ENCODE measurements around the gene UMPS. TPM values are rescaled to one million over a fixed set of nuclear protein-coding genes. Genes with fewer than 3 reads are reported as not detected.

UMPS gene
- total and polyA plus RNA-seq, 9 of the 15 experiments (the other 6 are each of a cell fraction or from before 2014, with no cell fraction given) = 28.9 to 91.0 (median 45.9) TPM

- DNase-seq (ENCODE audit: extremely low read depth in 1 of 4, low spot score in 3 of 4) (no peak), FAIRE-seq (no peak), ATAC-seq (no peak)
- no peaks in the 10 kb centered on the region for H3K9me3 ChIP-seq (replicated peaks; ENCODE audit: control insufficient read depth, insufficient read depth, low read depth, low read length)
- intact Hi-C loops (cut with micrococcal nuclease) (no loop called here), in situ Hi-C loops (cut with MboI) (no loop called here)
- ChIA-PET POLR2A (no interaction called here), CTCF (ENCODE audit: low intra/inter-chr PET ratio) (no interaction called here)
- 79% methylated on average over 19 of the region's 19 CpGs for WGBS (ENCODE audit: insufficient coverage, low coverage, missing lambda C conversion rate)
- H3K4me2 ChIP-seq (ENCODE audit: insufficient read depth, low read length) = no peak overlapping the region
- no TSS peak for BruUV-seq (replicated peaks)
- no peaks in the 10 kb centered on the region for H4K20me1 ChIP-seq (replicated peaks; ENCODE audit: control insufficient read depth, insufficient read depth, low read length)
- no peaks in the 10 kb centered on the region for H3K79me2 ChIP-seq (ENCODE audit: control insufficient read depth, insufficient read depth, low read length)
- peaks cover 0 to 7% of the 10 kb centered on the region in 2 experiments; a peak in 3 of 5 replicates for H3K4me1 ChIP-seq (replicated peaks in 1 of 2; ENCODE audit: control insufficient read depth in 2 of 2, insufficient read depth in 2 of 2, low read length in 2 of 2)
- no peak overlapping the region for H3K9ac ChIP-seq (ENCODE audit: insufficient read depth in 1 of 2, low read depth in 2 of 2, low read length in 2 of 2)
- no peak overlapping the region for H2AFZ ChIP-seq (ENCODE audit: low read depth, low read length)
- no peaks in the 10 kb centered on the region for H3K9me1 ChIP-seq (ENCODE audit: control insufficient read depth, insufficient read depth, low read length)
- no peak overlapping the region for H3K27ac ChIP-seq (ENCODE audit: extremely low read depth, low read depth, low read length)
- no peak overlapping the region for H3K4me3 ChIP-seq
- no peaks in the 10 kb centered on the region for H3K27me3 ChIP-seq (ENCODE audit: control insufficient read depth in 2 of 2, insufficient read depth in 2 of 2, low read length in 2 of 2)
- H3K36me3 ChIP-seq (ENCODE audit: control insufficient read depth, insufficient read depth, low read length) = no peaks in the 10 kb centered on the region
- TF ChIP-seq HNRNPLL (IDR thresholded peaks at IDR 0.05; ENCODE audit: low read depth, low read length, poor library complexity, severe bottlenecking) = no peak
- no peak for TF ChIP-seq ZNF318 (IDR thresholded peaks at IDR 0.05; ENCODE audit: borderline replicate concordance in 1 of 2, low read depth in 1 of 2)
- TF ChIP-seq ZNF232 (CRISPR knock-in tag; IDR thresholded peaks at IDR 0.05) = no peak
- TF ChIP-seq TAF7 (tag; IDR thresholded peaks at IDR 0.05) = no peak
- no peak for TF ChIP-seq ID3 (CRISPR knock-in tag; IDR thresholded peaks at IDR 0.05)
- no peak for TF ChIP-seq ID3 (tag; IDR thresholded peaks at IDR 0.05)
- TF ChIP-seq HNRNPL (IDR thresholded peaks at IDR 0.05; ENCODE audit: low read depth, low read length) = no peak
- no peak for TF ChIP-seq GATA2 (CRISPR knock-in tag; IDR thresholded peaks at IDR 0.05)
- no peak for TF ChIP-seq SFPQ (IDR thresholded peaks at IDR 0.05; ENCODE audit: low read depth, low read length)
- TF ChIP-seq E2F6 (IDR thresholded peaks at IDR 0.05; ENCODE audit: borderline replicate concordance in 1 of 2, extremely low read depth in 1 of 2, insufficient read depth in 1 of 2, insufficient read length in 1 of 2, low read depth in 1 of 2, low read length in 1 of 2, poor library complexity in 1 of 2, severe bottlenecking in 1 of 2) = no peak
These were observed 66.2 kb downstream of the UMPS start for GRCh38 chr3:124796477-124796876.
